Activated CD4-positive, alpha-beta T cell treated with anti-CD3 and anti-CD28 coated beads, Interleukin-2, amount 10 ng/mL, durations not matched to agents 7 days and 5 days (primary cell): ENCODE measurements around the gene FOSL1. TPM values are rescaled to one million over a fixed set of nuclear protein-coding genes. Genes with fewer than 3 reads are reported as not detected.
A peak's percentile ranks its signal among the peaks of the same experiment; 100 is the strongest.

ENCODE experiments used
- CTCF ChIA-PET: fragments of 350-600 bp; sonication (Branson Sonifier 250); formaldehyde crosslinking; loops from one replicate; lab custom pipeline; 2021; ENCODE audit warnings: antibody characterized with exemption; lab: Charles Lee
- POLR2A ChIA-PET: fragments of 350-600 bp; sonication (Branson Sonifier 250); formaldehyde crosslinking; loops from one replicate; lab custom pipeline; 2021; ENCODE audit warnings: antibody characterized with exemption; lab: Charles Lee
- DNase-seq: peaks from one replicate; pipeline ENCODE4 v3.0.0-alpha.2; 2020
- H3K27ac Mint-ChIP-seq: one replicate; pipeline ENCODE4 v1.8.0; 2021; ENCODE audit warnings: mild to moderate bottlenecking, moderate library complexity, mixed read lengths
- H3K27me3 Mint-ChIP-seq: one replicate; pipeline ENCODE4 v1.8.0; 2021; ENCODE audit warnings: mixed read lengths
- H3K36me3 Mint-ChIP-seq: one replicate; pipeline ENCODE4 v1.8.0; 2021; ENCODE audit warnings: low read depth, mixed read lengths
- H3K4me1 Mint-ChIP-seq: one replicate; pipeline ENCODE4 v1.8.0; 2021; ENCODE audit warnings: mixed read lengths
- H3K4me3 Mint-ChIP-seq: one replicate; pipeline ENCODE4 v1.8.0; 2021; ENCODE audit warnings: mild to moderate bottlenecking, moderate library complexity, mixed read lengths
- H3K9me3 Mint-ChIP-seq: one replicate; pipeline ENCODE4 v1.8.0; 2021; ENCODE audit warnings: mixed read lengths
- total RNA-seq, 2 experiments: library from RNA; stranded (reverse); gene quantifications; one replicate each; pipeline ENCODE4 v1.2.3, GENCODE V29; 2021

The FOSL1 gene
- total RNA-seq, 2 experiments from 2014 or later, result 1.7 to 2.0 TPM

GRCh38 chr11:65862941-65863888, 37.0 kb downstream of the FOSL1 start:
- DNase-seq, result no peak
- H3K36me3 Mint-ChIP-seq, result peaks cover 41% of the 10 kb centered on the region

DNA sequence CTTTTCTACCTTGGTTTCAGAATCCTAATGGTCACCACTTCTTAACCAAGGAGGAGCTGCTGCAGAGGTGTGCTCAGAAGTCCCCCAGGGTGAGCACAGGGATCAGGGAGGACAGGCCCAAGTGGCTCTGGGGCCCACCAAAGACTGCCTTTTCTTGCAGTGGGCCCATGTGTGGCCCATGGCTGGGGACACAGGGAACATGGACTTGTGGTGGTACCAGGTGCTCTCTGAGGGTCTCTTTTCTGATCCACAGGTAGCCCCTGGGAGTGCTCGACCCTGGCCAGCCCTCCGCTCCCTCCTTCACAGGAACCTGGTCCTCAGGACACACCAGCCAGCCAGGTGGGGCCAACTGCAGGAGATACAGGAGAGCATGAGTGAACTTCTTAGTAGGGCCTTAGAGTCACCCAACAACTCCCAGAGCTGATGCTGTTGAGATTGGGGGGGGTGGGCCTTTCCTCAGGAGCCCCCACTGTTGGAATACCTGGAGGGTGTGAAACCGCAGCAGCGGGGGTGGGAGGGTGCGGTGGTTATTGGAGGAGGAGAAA, 37.9 kb downstream of the FOSL1 start:
- no peak for DNase-seq
- H3K4me1 Mint-ChIP-seq, result peaks cover 31% of the 10 kb centered on the region
- ChIA-PET CTCF (interaction anchor here (0.7 to 25.8 kb wide), 6 partner anchors 8 to 150 kb away, joined by 3 to 590 read pairs (median 28); partner anchors contain the start of genes CCDC85B, CTSW, FIBP and KAT5), POLR2A (no interaction called here)
- H3K9me3 Mint-ChIP-seq, result no peaks in the 10 kb centered on the region
- H3K4me3 Mint-ChIP-seq, result peak overlapping the region; percentile 97
- peak overlapping the region; percentile 68 for H3K27ac Mint-ChIP-seq
- peaks cover 37% of the 10 kb centered on the region for H3K36me3 Mint-ChIP-seq
- H3K27me3 Mint-ChIP-seq, result no peaks in the 10 kb centered on the region

More at GRCh38 chr11:65862941-65863888, 37.0 kb downstream of the FOSL1 start:
- ChIA-PET POLR2A (no interaction called here), CTCF (interaction anchor here (0.7 to 25.8 kb wide), 5 partner anchors 7 to 151 kb away, joined by 3 to 590 read pairs (median 50); partner anchors contain the start of genes CCDC85B, CTSW, FIBP and KAT5)
- Mint-ChIP-seq H3K4me1 (peaks cover 30% of the 10 kb centered on the region), H3K27me3 (no peaks in the 10 kb centered on the region), H3K27ac (peak overlapping the region; percentile 68), H3K4me3 (peak overlapping the region; percentile 44), H3K9me3 (no peaks in the 10 kb centered on the region)

- peaks cover 33% of the 10 kb centered on the region for H3K4me1 Mint-ChIP-seq
- peaks cover 37% of the 10 kb centered on the region for H3K36me3 Mint-ChIP-seq
- no peaks in the 10 kb centered on the region for H3K9me3 Mint-ChIP-seq
- no peaks in the 10 kb centered on the region for H3K27me3 Mint-ChIP-seq
- peak overlapping the region; percentile 97 for H3K4me3 Mint-ChIP-seq
- DNase-seq, result no peak
- POLR2A ChIA-PET, result no interaction called here
- CTCF ChIA-PET, result interaction anchor here (0.9 to 25.8 kb wide), 8 partner anchors 8 to 150 kb away, joined by 3 to 590 read pairs (median 22); partner anchors contain the start of genes AP5B1, CCDC85B, CTSW and FIBP
- H3K27ac Mint-ChIP-seq, result peak overlapping the region; percentile 99
Observed at GRCh38 chr11:65861533-65862183, 38.5 kb downstream of the FOSL1 start.

GRCh38 chr11:65861165-65861505, 39.1 kb downstream of the FOSL1 start:
- ChIA-PET POLR2A (interaction anchor here (0.7 kb wide), 1 partner anchor 180 kb away, joined by 3 read pairs; no protein-coding TSS in a partner anchor), CTCF (interaction anchor here (0.9 to 25.8 kb wide), 10 partner anchors 9 to 290 kb away, joined by 3 to 590 read pairs (median 15); partner anchors contain the start of genes AP5B1, BANF1, CCDC85B and CTSW)
- Mint-ChIP-seq H3K4me3 (peak overlapping the region; percentile 97), H3K27ac (peak overlapping the region; percentile 99), H3K9me3 (no peaks in the 10 kb centered on the region), H3K27me3 (no peaks in the 10 kb centered on the region), H3K4me1 (peaks cover 38% of the 10 kb centered on the region), H3K36me3 (peaks cover 42% of the 10 kb centered on the region)
- DNase-seq, result no peak

GRCh38 chr11:65860278-65861164, 39.7 kb downstream of the FOSL1 start, which contains the start of gene MUS81:
Gene MUS81 (plus strand): TSS chr11:65860433. CDS start chr11:65860754, 321 bp downstream.
- peak; percentile 96 for DNase-seq
- peaks cover 47% of the 10 kb centered on the region for H3K36me3 Mint-ChIP-seq
- no peaks in the 10 kb centered on the region for H3K9me3 Mint-ChIP-seq
- H3K4me1 Mint-ChIP-seq, result peaks cover 45% of the 10 kb centered on the region
- H3K27me3 Mint-ChIP-seq, result no peaks in the 10 kb centered on the region
- ChIA-PET POLR2A (interaction anchor here (0.6 to 1.6 kb wide), 5 partner anchors 9 to 181 kb away, joined by 3 to 9 read pairs (median 3); partner anchors contain the start of genes CCDC85B, FIBP and SNX32), CTCF (interaction anchor here (0.6 to 25.8 kb wide), 49 partner anchors 10 to 295 kb away, joined by 3 to 590 read pairs (median 4); partner anchors contain the start of genes AP5B1, BANF1, CCDC85B and CTSW)
- peak within 1 kb of the TSS; percentile 99 for H3K27ac Mint-ChIP-seq
- peak within 1 kb of the TSS; percentile 97 for H3K4me3 Mint-ChIP-seq

DNA sequence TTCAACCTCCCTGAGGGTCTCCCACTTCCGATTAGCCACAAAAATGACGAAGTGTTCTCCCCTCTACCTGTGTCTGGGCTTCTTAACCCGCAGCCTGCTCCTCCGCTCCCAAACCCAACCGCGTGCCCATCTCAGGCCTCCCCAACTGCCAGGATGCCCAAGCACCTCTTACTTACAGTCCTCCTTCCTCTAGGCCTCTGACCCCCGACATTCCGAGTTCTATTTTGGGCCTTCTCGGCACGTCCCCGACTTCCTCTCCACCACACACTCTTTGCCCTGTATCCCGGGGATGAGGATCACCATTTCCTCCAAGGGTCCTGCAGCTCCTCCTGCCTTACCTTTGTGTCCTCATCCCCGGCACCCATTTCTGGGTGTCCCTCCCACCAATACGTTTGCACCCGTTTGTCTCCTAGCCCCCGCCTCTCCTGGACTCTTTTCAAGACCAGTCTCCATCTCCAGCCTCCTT, 40.3 kb downstream of the FOSL1 start:
- H3K4me1 Mint-ChIP-seq, result peaks cover 49% of the 10 kb centered on the region

DNA sequence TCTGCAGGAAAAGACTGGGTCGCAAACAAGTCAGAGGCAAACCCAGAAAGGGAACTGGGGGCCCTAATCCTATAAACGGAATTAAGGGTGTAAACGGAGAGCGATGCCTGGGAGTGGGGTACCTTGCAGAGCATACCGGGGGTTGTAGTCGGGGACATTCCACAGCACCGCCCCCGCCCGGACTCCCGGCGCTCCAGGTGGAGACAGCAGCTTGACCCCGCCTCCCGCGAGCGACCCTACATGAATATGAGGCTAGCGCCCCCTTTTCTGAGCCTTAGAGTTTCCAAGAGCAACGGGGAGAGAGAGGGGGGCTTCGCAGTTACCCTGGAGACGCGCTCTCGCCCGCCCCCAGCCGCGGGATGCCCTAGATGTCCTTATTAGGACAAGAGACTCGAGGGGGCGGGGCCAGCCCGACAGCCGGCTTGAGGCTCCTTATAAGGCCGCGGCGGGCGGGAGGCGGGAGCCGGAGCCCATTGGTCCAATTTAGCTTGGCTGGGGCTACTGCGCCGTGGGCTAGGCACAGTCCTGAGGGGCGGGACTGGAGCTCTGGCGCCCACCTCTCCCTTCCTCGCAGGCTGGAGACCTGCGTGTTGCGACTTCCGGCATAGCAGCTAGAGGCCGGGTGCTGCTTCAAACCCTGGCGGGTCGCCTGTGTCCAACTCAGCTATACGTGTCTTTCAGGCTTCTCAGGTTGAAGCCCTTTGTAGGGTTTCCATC, 40.9 kb downstream of the FOSL1 start:
- Mint-ChIP-seq H3K36me3 (peaks cover 51% of the 10 kb centered on the region), H3K27ac (peak overlapping the region; percentile 99), H3K27me3 (no peaks in the 10 kb centered on the region), H3K4me3 (peak overlapping the region; percentile 97), H3K4me1 (peaks cover 55% of the 10 kb centered on the region), H3K9me3 (no peaks in the 10 kb centered on the region)
- DNase-seq, result peak; percentile 99
- ChIA-PET CTCF (interaction anchor here (0.7 to 25.8 kb wide), 38 partner anchors 9 to 454 kb away, joined by 3 to 590 read pairs (median 4); partner anchors contain the start of genes AP5B1, CCDC85B, CTSW and FIBP), POLR2A (interaction anchor here (0.9 to 1.6 kb wide), 4 partner anchors 25 to 143 kb away, joined by 3 to 9 read pairs (median 3); partner anchors contain the start of genes BANF1, CCDC85B, EIF1AD and SNX32)

More for the DNA sequence above, 40.3 kb downstream of the FOSL1 start:
- Mint-ChIP-seq H3K4me3 (peak overlapping the region; percentile 97), H3K9me3 (no peaks in the 10 kb centered on the region), H3K27ac (peak overlapping the region; percentile 99), H3K27me3 (no peaks in the 10 kb centered on the region), H3K36me3 (peaks cover 47% of the 10 kb centered on the region)
- POLR2A ChIA-PET, result interaction anchor here (0.6 to 1.6 kb wide), 6 partner anchors 10 to 142 kb away, joined by 3 to 9 read pairs (median 3); partner anchors contain the start of genes BANF1, CCDC85B, EIF1AD and FIBP
- CTCF ChIA-PET, result interaction anchor here (0.6 to 25.8 kb wide), 49 partner anchors 9 to 453 kb away, joined by 3 to 590 read pairs (median 4); partner anchors contain the start of genes AP5B1, BANF1, CCDC85B and CTSW
- no peak for DNase-seq

GRCh38 chr11:65858681-65859087, 41.5 kb downstream of the FOSL1 start:
- POLR2A ChIA-PET, result interaction anchor here (0.6 to 1.0 kb wide), 3 partner anchors 9 to 138 kb away, joined by 3 read pairs; partner anchors contain the start of gene RNASEH2C
- peak overlapping the region; percentile 97 for H3K4me3 Mint-ChIP-seq
- H3K9me3 Mint-ChIP-seq, result no peaks in the 10 kb centered on the region
- peaks cover 53% of the 10 kb centered on the region for H3K36me3 Mint-ChIP-seq
- H3K27ac Mint-ChIP-seq, result peak overlapping the region; percentile 99
- no peak for DNase-seq
- CTCF ChIA-PET, result interaction anchor here (0.6 to 25.8 kb wide), 11 partner anchors 8 to 438 kb away, joined by 3 to 590 read pairs (median 20); partner anchors contain the start of genes AP5B1, CCDC85B, CTSW and FIBP
- H3K4me1 Mint-ChIP-seq, result peaks cover 57% of the 10 kb centered on the region
- no peaks in the 10 kb centered on the region for H3K27me3 Mint-ChIP-seq

GRCh38 chr11:65857853-65858680, 42.1 kb downstream of the FOSL1 start, which contains the start of gene CFL1:
Gene CFL1 (minus strand): TSS chr11:65858180. CDS start chr11:65858099, 81 bp downstream.
- Mint-ChIP-seq H3K9me3 (no peaks in the 10 kb centered on the region), H3K27me3 (no peaks in the 10 kb centered on the region), H3K4me3 (peak within 1 kb of the TSS; percentile 97), H3K4me1 (peaks cover 60% of the 10 kb centered on the region), H3K36me3 (peaks cover 54% of the 10 kb centered on the region), H3K27ac (peak within 1 kb of the TSS; percentile 99)
- CTCF ChIA-PET, result interaction anchor here (0.6 to 25.8 kb wide), 11 partner anchors 7 to 1136 kb away, joined by 3 to 590 read pairs (median 20); partner anchors contain the start of genes AP5B1, CCDC85B, CTSW and FIBP
- peak; percentile 98 for DNase-seq
- POLR2A ChIA-PET, result interaction anchor here (0.6 to 1.0 kb wide), 3 partner anchors 9 to 137 kb away, joined by 3 read pairs; partner anchors contain the start of gene RNASEH2C
